HEK293 (cell line): ENCODE results near the gene MAPKAP1.

Source experiments
- CTCF ChIA-PET: fragments of 350-600 bp; formaldehyde crosslinking; extraction: SDS; loops from one replicate; lab custom pipeline; 2021; ENCODE audit warnings: antibody characterized with exemption; lab: Yijun Ruan, JAX
- POLR2A ChIA-PET: fragments of 300-600 bp; formaldehyde crosslinking; extraction: SDS; loops from one replicate; lab custom pipeline; 2020; ENCODE audit warnings: antibody characterized with exemption, inconsistent platforms; lab: Yijun Ruan, JAX
- H3K27ac ChIP-seq: fragments of 200-500 bp; sonication (Bioruptor generic); 2 replicates; pipeline ENCODE4 v1.5.1; 2014; ENCODE audit warnings: low read depth, low read length, control low read depth, inconsistent platforms; ENCODE audit errors: extremely low read depth
- H3K36me3 ChIP-seq, 2 experiments: fragments of 200-500 bp in 1 of 2; sonication (Bioruptor generic) in 1 of 2; 1 replicate in 1 of 2; 2 replicates in 1 of 2; pipeline ENCODE4 v1.5.1; 2014 to 2017; ENCODE audit warnings: inconsistent platforms in 2 of 2, low read length in 2 of 2; ENCODE audit not compliant: control insufficient read depth in 2 of 2, insufficient read depth in 1 of 2
- H3K4me1 ChIP-seq: fragments of 200-500 bp; sonication (Bioruptor generic); 2 replicates; pipeline ENCODE4 v1.5.1; 2014; ENCODE audit warnings: mild to moderate bottlenecking, low read length, inconsistent platforms; ENCODE audit not compliant: control insufficient read depth, insufficient read depth
- H3K4me3 ChIP-seq: 2 replicates; pipeline ENCODE4 v1.5.1; 2011; ENCODE audit warnings: low read depth, mild to moderate bottlenecking, control low read depth, low read length, moderate library complexity
- H3K9me3 ChIP-seq: fragments of 200-500 bp; sonication (Bioruptor generic); 2 replicates; pipeline ENCODE4 v1.5.1; 2014; ENCODE audit warnings: low read depth, low read length, inconsistent platforms; ENCODE audit not compliant: control insufficient read depth, insufficient read depth
- BCL6B ChIP-seq: fragments of 450-650 bp; formaldehyde crosslinking; IDR thresholded peaks from 2 replicates; pipeline ENCODE4 v1.5.1; 2017; ENCODE audit warnings: missing biosample characterization, missing genetic modification characterization
- MYNN ChIP-seq: fragments of 450-650 bp; formaldehyde crosslinking; IDR thresholded peaks from 2 replicates; pipeline ENCODE4 v1.5.1; 2016; ENCODE audit warnings: missing biosample characterization, missing genetic modification characterization, borderline replicate concordance
- PATZ1 ChIP-seq: fragments of 450-650 bp; formaldehyde crosslinking; IDR thresholded peaks from 2 replicates; pipeline ENCODE4 v1.5.1; 2016; ENCODE audit warnings: missing biosample characterization, missing genetic modification characterization
- TRIM28 ChIP-seq: IDR thresholded peaks from 2 replicates; pipeline ENCODE4 v1.6.1; 2011; ENCODE audit warnings: low read length, control low read depth, borderline replicate concordance
- ZBTB21 ChIP-seq: fragments of 450-650 bp; formaldehyde crosslinking; IDR thresholded peaks from 2 replicates; pipeline ENCODE4 v1.5.1; 2017; ENCODE audit warnings: missing biosample characterization, missing genetic modification characterization
- ZFHX2 ChIP-seq: fragments of 450-650 bp; formaldehyde crosslinking; conservative IDR thresholded peaks from 2 replicates; pipeline ENCODE4 v1.5.1; 2016; ENCODE audit warnings: missing biosample characterization, missing genetic modification characterization
- ZIC2 ChIP-seq: fragments of 450-650 bp; formaldehyde crosslinking; IDR thresholded peaks from 2 replicates; pipeline ENCODE4 v1.5.1; 2016; ENCODE audit warnings: missing biosample characterization, missing genetic modification characterization
- ZNF133 ChIP-seq: fragments of 450-650 bp; formaldehyde crosslinking; IDR thresholded peaks from 2 replicates; pipeline ENCODE4 v1.5.1; 2016; ENCODE audit warnings: missing biosample characterization, missing genetic modification characterization
- ZNF26 ChIP-seq: fragments of 450-650 bp; formaldehyde crosslinking; IDR thresholded peaks from 2 replicates; pipeline ENCODE4 v1.5.1; 2016; ENCODE audit warnings: missing biosample characterization, missing genetic modification characterization
- ZNF335 ChIP-seq: fragments of 450-650 bp; formaldehyde crosslinking; conservative IDR thresholded peaks from 2 replicates; pipeline ENCODE4 v1.5.1; 2016; ENCODE audit warnings: missing biosample characterization, missing genetic modification characterization
- ZNF366 ChIP-seq: fragments of 450-650 bp; formaldehyde crosslinking; conservative IDR thresholded peaks from 2 replicates; pipeline ENCODE4 v1.5.1; 2016; ENCODE audit warnings: missing biosample characterization, missing genetic modification characterization
- ZNF423 ChIP-seq: fragments of 450-650 bp; formaldehyde crosslinking; IDR thresholded peaks from 2 replicates; pipeline ENCODE4 v1.5.1; 2016; ENCODE audit warnings: missing biosample characterization, missing genetic modification characterization
- ZNF426 ChIP-seq: fragments of 450-650 bp; formaldehyde crosslinking; IDR thresholded peaks from 2 replicates; pipeline ENCODE4 v1.5.1; 2017; ENCODE audit warnings: missing biosample characterization, missing genetic modification characterization, mild to moderate bottlenecking, inconsistent platforms, moderate library complexity
- ZNF549 ChIP-seq: fragments of 450-650 bp; IDR thresholded peaks from 2 replicates; pipeline ENCODE4 v1.5.1; 2018; ENCODE audit warnings: missing biosample characterization, missing genetic modification characterization, mild to moderate bottlenecking, inconsistent platforms, moderate library complexity
- ZNF571 ChIP-seq: fragments of 450-650 bp; formaldehyde crosslinking; IDR thresholded peaks from 2 replicates; pipeline ENCODE4 v1.5.0; 2017; ENCODE audit warnings: missing biosample characterization, missing genetic modification characterization
- ZNF600 ChIP-seq: fragments of 450-650 bp; formaldehyde crosslinking; IDR thresholded peaks from 2 replicates; pipeline ENCODE4 v1.5.1; 2016; ENCODE audit warnings: missing biosample characterization, missing genetic modification characterization
- ZNF704 ChIP-seq: fragments of 450-650 bp; formaldehyde crosslinking; IDR thresholded peaks from 2 replicates; pipeline ENCODE4 v1.5.1; 2016; ENCODE audit warnings: missing biosample characterization, missing genetic modification characterization
- ZNF843 ChIP-seq: fragments of 450-650 bp; formaldehyde crosslinking; IDR thresholded peaks from 2 replicates; pipeline ENCODE4 v1.5.1; 2016; ENCODE audit warnings: missing biosample characterization, missing genetic modification characterization
- TF ChIP-seq, protein P1 (sequence below): fragments of 450-650 bp; formaldehyde crosslinking; IDR thresholded peaks from 2 replicates; pipeline ENCODE4 v1.5.1; 2016; ENCODE audit warnings: missing biosample characterization, missing genetic modification characterization

MAPKAP1 gene

GRCh38 chr9:125637241-125637640 is 69.8 kb downstream of the MAPKAP1 start:
- Histone ChIP-seq H3K36me3 (no peaks in the 10 kb centered on the region), H3K27ac (no peak overlapping the region), H3K9me3 (no peaks in the 10 kb centered on the region), H3K4me3 (no peak overlapping the region), H3K4me1 (peaks cover 20% of the 10 kb centered on the region)
- POLR2A ChIA-PET = no interaction called here
- CTCF ChIA-PET = no interaction called here
- TF ChIP-seq PATZ1 (tag by site-specific recombination) (no peak), TRIM28 (no peak), ZNF335 (no peak), ZNF133 (tag by site-specific recombination) (no peak), BCL6B (tag by site-specific recombination) (no peak), ZNF426 (tag by site-specific recombination) (no peak), ZNF600 (tag by site-specific recombination) (no peak), ZNF704 (tag by site-specific recombination) (no peak), ZFHX2 (no peak), ZNF549 (no peak)

DNA sequence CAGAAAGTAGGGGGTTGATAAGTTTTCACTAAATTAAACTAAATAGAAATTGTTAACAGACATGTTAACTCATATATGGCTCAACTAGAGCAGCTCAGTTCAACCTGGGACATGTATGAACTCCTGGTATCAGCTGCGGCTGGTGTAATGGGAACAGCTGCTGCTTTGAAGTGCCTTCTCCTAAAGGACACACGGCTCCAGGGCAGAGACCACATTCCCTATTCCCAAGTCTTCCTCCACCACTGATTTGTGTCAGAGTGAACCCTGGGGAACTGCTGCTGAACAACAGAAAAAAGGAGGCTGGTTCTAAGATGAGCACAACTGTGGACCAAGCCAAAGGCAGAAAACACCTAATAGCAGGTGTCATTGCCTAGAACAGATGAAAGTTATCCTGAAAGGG is 71.1 kb downstream of the MAPKAP1 start:
- TF ChIP-seq MYNN (tag by site-specific recombination) = no peak
- no peak for TF ChIP-seq ZNF366 (tag by site-specific recombination)
- no peak for TF ChIP-seq ZBTB21
- TF ChIP-seq ZIC2 (tag by site-specific recombination) = no peak
- TF ChIP-seq, protein P1, sequence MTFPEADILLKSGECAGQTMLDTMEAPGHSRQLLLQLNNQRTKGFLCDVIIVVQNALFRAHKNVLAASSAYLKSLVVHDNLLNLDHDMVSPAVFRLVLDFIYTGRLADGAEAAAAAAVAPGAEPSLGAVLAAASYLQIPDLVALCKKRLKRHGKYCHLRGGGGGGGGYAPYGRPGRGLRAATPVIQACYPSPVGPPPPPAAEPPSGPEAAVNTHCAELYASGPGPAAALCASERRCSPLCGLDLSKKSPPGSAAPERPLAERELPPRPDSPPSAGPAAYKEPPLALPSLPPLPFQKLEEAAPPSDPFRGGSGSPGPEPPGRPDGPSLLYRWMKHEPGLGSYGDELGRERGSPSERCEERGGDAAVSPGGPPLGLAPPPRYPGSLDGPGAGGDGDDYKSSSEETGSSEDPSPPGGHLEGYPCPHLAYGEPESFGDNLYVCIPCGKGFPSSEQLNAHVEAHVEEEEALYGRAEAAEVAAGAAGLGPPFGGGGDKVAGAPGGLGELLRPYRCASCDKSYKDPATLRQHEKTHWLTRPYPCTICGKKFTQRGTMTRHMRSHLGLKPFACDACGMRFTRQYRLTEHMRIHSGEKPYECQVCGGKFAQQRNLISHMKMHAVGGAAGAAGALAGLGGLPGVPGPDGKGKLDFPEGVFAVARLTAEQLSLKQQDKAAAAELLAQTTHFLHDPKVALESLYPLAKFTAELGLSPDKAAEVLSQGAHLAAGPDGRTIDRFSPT (tag by site-specific recombination) = no peak
- TF ChIP-seq ZNF26 = no peak
- TF ChIP-seq ZNF423 = no peak
- no peak for TF ChIP-seq ZNF571 (tag by site-specific recombination)
- no peak for TF ChIP-seq ZNF843
- no peaks in the 10 kb centered on the region for H3K9me3 ChIP-seq
- no peak overlapping the region for H3K27ac ChIP-seq
- POLR2A ChIA-PET = no interaction called here
- CTCF ChIA-PET = interaction anchor here (0.5 kb wide), 1 partner anchor 855 kb away, joined by 3 read pairs; no protein-coding TSS in a partner anchor
- H3K4me1 ChIP-seq = peaks cover 20% of the 10 kb centered on the region
- no peak overlapping the region for H3K4me3 ChIP-seq
- no peaks in the 10 kb centered on the region for H3K36me3 ChIP-seq
